Measurements from ENCODE around the gene GREB1.

GRCh38 chr2:11494310-11494709 lies 39.5 kb upstream of the GREB1 start:
- TF ChIP-seq CTCF (tag by site-specific recombination; IDR thresholded peaks at IDR 0.05) (no peak), ZNF239 (tag by site-specific recombination; IDR thresholded peaks at IDR 0.05) (no peak), ZIC2 (tag by site-specific recombination; IDR thresholded peaks at IDR 0.05) (no peak), SETDB1 (IDR thresholded peaks at IDR 0.05; ENCODE audit: insufficient read length, low read length) (no peak), KLF10 (tag by site-specific recombination; IDR thresholded peaks at IDR 0.05) (no peak), ZSCAN16 (tag by site-specific recombination; IDR thresholded peaks at IDR 0.05) (no peak), ZNF140 (tag by site-specific recombination; IDR thresholded peaks at IDR 0.05) (no peak)
- TF ChIP-seq, protein P1, sequence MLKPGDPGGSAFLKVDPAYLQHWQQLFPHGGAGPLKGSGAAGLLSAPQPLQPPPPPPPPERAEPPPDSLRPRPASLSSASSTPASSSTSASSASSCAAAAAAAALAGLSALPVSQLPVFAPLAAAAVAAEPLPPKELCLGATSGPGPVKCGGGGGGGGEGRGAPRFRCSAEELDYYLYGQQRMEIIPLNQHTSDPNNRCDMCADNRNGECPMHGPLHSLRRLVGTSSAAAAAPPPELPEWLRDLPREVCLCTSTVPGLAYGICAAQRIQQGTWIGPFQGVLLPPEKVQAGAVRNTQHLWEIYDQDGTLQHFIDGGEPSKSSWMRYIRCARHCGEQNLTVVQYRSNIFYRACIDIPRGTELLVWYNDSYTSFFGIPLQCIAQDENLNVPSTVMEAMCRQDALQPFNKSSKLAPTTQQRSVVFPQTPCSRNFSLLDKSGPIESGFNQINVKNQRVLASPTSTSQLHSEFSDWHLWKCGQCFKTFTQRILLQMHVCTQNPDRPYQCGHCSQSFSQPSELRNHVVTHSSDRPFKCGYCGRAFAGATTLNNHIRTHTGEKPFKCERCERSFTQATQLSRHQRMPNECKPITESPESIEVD (tag by site-specific recombination; IDR thresholded peaks at IDR 0.05): no peak
